Activated CD8-positive, alpha-beta T cell treated with anti-CD3 and anti-CD28 coated beads for 36 hours (primary cell): ENCODE data around the gene GSS. TPM values are rescaled to one million over a fixed set of nuclear protein-coding genes. Genes with fewer than 3 reads are reported as not detected.

Experiments
- ATAC-seq: fragments of 200-7000 bp; cut with Tn5 transposase; one replicate; pipeline ENCODE4 v1.10.0; 2021; ENCODE audit warnings: mild to moderate bottlenecking, moderate library complexity
- CTCF ChIA-PET: fragments of 350-600 bp; sonication (Branson Sonifier 250); formaldehyde crosslinking; loops from one replicate; lab custom pipeline; 2021; ENCODE audit warnings: antibody characterized with exemption; lab: Charles Lee
- POLR2A ChIA-PET: fragments of 350-600 bp; sonication (Branson Sonifier 250); formaldehyde crosslinking; loops from one replicate; lab custom pipeline; 2021; ENCODE audit warnings: antibody characterized with exemption; lab: Charles Lee
- DNase-seq: peaks from one replicate; pipeline ENCODE4 v3.0.0-alpha.2; 2020
- H3K27ac Mint-ChIP-seq: one replicate; pipeline ENCODE4 v1.8.0; 2021; ENCODE audit warnings: mild to moderate bottlenecking, mixed read lengths
- H3K27me3 Mint-ChIP-seq: one replicate; pipeline ENCODE4 v1.8.0; 2021; ENCODE audit warnings: mixed read lengths
- H3K36me3 Mint-ChIP-seq: one replicate; pipeline ENCODE4 v1.8.0; 2021; ENCODE audit warnings: low read depth, mixed read lengths
- H3K4me1 Mint-ChIP-seq: one replicate; pipeline ENCODE4 v1.8.0; 2021; ENCODE audit warnings: low read depth, mixed read lengths
- H3K4me3 Mint-ChIP-seq: one replicate; pipeline ENCODE4 v1.8.0; 2021; ENCODE audit warnings: mild to moderate bottlenecking, moderate library complexity, mixed read lengths
- H3K9me3 Mint-ChIP-seq: one replicate; pipeline ENCODE4 v1.8.0; 2021; ENCODE audit warnings: mixed read lengths
- intact Hi-C: fragments of 100-400 bp; cut with micrococcal nuclease; formaldehyde crosslinking; loops from one replicate; pipeline ENCODE4 v1.10.0; 2022
- total RNA-seq, 2 experiments: library from RNA; stranded (reverse); gene quantifications; one replicate each; pipeline ENCODE4 v1.2.3, GENCODE V29; 2021
- TF ChIP-seq, protein P1 (sequence below): fragments of 200-600 bp; IDR thresholded peaks from one replicate; pipeline ENCODE4 v1.8.0; 2022; ENCODE audit warnings: antibody characterized with exemption, mild to moderate bottlenecking

The GSS gene
- total RNA-seq, 2 experiments from 2014 or later, result 50.9 to 52.7 TPM

DNA sequence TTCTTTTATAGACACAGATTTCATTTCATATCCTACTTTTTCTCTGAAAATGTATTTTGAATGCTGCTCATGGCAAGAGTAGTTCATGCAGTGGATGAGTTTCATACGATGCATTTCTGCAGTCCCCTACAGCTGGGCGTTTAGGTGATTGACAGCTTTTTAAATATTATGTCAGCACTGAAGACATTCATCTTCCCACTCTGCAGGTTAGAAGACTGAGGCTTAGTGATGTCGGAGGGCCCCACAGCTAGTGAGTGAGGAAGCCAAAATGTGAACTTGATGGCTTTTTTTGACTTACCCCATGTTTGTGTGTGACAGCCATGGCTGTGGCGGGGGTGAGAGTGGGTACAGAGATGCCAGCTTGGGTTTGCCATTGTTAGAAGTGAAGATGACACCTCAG lies 33.5 kb upstream of the GSS start:
- intact Hi-C loops, result no loop called here
- POLR2A ChIA-PET, result no interaction called here
- no peaks in the 10 kb centered on the region for H3K4me1 Mint-ChIP-seq

DNA sequence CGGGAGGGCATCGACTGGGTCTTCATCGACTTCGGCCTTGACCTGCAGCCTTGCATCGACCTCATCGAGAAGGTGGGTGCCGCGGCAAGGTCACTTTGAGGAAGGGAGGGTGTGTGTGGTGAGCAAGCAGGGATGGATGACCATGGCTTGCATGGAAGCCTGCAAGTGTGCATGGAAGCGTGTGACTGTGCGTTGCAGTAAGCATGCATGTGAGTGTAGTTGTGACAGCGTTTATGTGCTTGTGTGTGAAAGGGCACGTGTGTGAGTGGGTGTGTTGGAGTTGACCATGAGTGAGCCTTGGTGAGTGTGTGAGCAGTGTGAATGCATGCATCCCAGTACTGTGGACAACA lies 32.6 kb upstream of the GSS start:
- POLR2A ChIA-PET, result no interaction called here
- DNase-seq (no peak), ATAC-seq (no peak)
- CTCF ChIA-PET, result no interaction called here
- no peak overlapping the region for H3K4me3 Mint-ChIP-seq
- intact Hi-C loops, result no loop called here
- H3K9me3 Mint-ChIP-seq, result no peaks in the 10 kb centered on the region
- no peak overlapping the region for H3K27ac Mint-ChIP-seq
- H3K27me3 Mint-ChIP-seq, result peaks cover 2% of the 10 kb centered on the region
- H3K36me3 Mint-ChIP-seq, result no peaks in the 10 kb centered on the region
- no peaks in the 10 kb centered on the region for H3K4me1 Mint-ChIP-seq
- TF ChIP-seq, protein P1, sequence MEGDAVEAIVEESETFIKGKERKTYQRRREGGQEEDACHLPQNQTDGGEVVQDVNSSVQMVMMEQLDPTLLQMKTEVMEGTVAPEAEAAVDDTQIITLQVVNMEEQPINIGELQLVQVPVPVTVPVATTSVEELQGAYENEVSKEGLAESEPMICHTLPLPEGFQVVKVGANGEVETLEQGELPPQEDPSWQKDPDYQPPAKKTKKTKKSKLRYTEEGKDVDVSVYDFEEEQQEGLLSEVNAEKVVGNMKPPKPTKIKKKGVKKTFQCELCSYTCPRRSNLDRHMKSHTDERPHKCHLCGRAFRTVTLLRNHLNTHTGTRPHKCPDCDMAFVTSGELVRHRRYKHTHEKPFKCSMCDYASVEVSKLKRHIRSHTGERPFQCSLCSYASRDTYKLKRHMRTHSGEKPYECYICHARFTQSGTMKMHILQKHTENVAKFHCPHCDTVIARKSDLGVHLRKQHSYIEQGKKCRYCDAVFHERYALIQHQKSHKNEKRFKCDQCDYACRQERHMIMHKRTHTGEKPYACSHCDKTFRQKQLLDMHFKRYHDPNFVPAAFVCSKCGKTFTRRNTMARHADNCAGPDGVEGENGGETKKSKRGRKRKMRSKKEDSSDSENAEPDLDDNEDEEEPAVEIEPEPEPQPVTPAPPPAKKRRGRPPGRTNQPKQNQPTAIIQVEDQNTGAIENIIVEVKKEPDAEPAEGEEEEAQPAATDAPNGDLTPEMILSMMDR, result no peak

More for the DNA sequence above, 33.5 kb upstream of the GSS start:
- H3K4me3 Mint-ChIP-seq, result no peak overlapping the region
- DNase-seq, result no peak
- no peaks in the 10 kb centered on the region for H3K36me3 Mint-ChIP-seq
- no peaks in the 10 kb centered on the region for H3K9me3 Mint-ChIP-seq
- H3K27me3 Mint-ChIP-seq, result no peaks in the 10 kb centered on the region
- ATAC-seq, result no peak
- CTCF ChIA-PET, result no interaction called here
- TF ChIP-seq, protein P1, result no peak
- no peak overlapping the region for H3K27ac Mint-ChIP-seq

DNA sequence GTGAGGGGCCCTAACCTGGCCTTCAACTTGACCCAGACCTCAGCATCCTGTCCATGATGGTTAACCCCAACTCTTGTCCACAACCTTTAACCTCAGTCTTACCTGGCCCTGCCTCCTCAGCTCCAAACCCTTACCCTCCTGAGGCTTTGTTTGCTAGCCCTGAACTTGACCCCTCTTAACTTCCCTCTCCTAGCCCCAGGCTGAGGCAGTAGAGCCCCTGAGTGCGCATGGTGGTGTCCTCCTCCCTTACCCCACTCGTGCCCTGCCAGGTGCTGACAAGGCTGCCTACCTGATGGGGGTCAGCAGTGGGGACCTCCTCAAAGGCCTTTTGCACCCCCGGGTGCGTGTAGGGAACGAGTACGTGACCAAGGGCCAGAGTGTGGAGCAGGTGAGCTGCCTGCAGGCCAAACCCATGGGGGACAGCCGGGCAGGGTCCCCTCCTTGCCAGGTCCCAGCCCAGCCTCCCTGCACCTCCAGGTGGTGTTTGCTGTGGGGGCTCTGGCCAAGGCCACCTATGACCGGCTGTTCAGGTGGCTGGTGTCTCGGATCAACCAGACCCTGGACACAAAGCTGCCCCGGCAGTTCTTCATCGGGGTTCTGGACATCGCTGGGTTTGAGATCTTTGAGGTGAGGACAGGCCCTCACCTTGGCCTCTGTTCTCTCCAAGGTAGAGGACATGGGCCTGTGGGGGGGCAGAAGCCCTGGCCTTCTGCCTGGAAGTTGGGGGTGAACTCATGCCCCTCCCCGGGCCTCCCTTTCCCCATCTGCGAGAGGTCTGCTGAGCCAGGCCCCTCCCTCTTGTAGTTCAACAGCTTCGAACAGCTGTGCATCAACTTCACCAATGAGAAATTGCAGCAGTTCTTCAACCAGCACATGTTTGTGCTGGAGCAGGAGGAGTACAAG lies 31.9 kb upstream of the GSS start:
- H3K4me1 Mint-ChIP-seq, result no peaks in the 10 kb centered on the region
- no peaks in the 10 kb centered on the region for H3K36me3 Mint-ChIP-seq
- peaks cover 6% of the 10 kb centered on the region for H3K27me3 Mint-ChIP-seq
- H3K27ac Mint-ChIP-seq, result no peak overlapping the region
- DNase-seq (no peak), ATAC-seq (no peak)
- H3K9me3 Mint-ChIP-seq, result no peaks in the 10 kb centered on the region
- ChIA-PET POLR2A (no interaction called here), CTCF (interaction anchor here (1.0 kb wide), 1 partner anchor 112 kb away, joined by 3 read pairs; no protein-coding TSS in a partner anchor)
- intact Hi-C loops, result no loop called here
- TF ChIP-seq, protein P1, result no peak
- H3K4me3 Mint-ChIP-seq, result no peak overlapping the region

DNA sequence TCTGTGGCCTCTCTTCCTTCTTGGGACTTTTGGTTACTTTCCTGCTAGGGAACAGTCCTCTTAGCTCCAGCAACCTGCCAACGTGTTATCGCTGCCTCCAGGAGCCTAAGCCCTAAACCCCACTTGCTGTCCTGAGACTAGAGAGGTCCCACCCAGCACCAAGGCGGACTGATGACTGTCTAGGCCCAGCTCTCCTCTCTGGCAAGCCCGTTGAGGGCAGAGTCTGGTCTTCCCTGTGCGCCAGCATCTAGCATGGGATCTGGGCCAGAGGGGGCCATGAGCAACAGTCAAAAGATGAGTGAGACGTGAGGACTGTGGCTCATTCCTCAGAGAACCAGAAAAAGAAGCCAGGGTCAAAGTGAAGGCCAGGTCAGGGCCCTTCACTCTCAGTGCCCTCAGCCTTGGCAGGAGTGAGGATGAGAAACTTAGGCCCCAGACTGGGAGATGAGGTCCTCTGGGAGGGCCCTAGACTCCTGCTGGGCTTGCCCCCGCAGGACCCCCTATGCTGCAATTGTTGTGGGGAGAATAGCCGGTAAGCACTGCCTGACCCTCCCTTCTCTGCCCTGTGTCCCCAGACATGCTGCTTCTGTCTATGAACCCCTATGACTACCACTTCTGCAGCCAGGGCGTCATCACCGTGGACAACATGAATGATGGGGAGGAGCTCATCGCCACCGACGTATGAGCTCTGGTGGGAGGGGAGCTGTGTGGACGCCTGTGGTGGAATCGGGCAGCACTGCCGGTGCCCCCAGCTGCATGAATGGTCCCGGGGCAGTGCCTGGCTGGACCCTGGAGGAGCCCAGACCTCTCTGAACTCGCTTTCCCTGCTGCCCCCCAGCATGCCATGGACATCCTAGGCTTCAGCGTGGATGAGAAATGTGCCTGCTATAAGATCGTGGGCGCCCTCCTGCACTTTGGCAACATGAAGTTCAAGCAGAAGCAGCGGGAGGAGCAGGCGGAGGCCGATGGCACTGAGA lies 31.0 kb upstream of the GSS start:
- DNase-seq (no peak), ATAC-seq (no peak)
- Mint-ChIP-seq H3K27ac (no peak overlapping the region), H3K4me3 (no peak overlapping the region), H3K4me1 (no peaks in the 10 kb centered on the region), H3K9me3 (no peaks in the 10 kb centered on the region), H3K36me3 (no peaks in the 10 kb centered on the region), H3K27me3 (peaks cover 11% of the 10 kb centered on the region)
- CTCF ChIA-PET, result interaction anchor here (1.0 kb wide), 1 partner anchor 111 kb away, joined by 3 read pairs; no protein-coding TSS in a partner anchor
- POLR2A ChIA-PET, result no interaction called here
- TF ChIP-seq, protein P1, result no peak
- intact Hi-C loops, result no loop called here
